GM18520 (cell line): ENCODE results near the gene WDR93.
"Not testable (repeated sequence)": the region's sequence is repeated elsewhere in the genome, so short reads cannot be mapped to it uniquely, and the experiment has no call there.

Experiments used
- ATAC-seq: cut with Tn5 transposase; IDR thresholded peaks from one replicate; pipeline ENCODE4 v1.9.1; 2021; ENCODE audit not compliant: unreplicated experiment

Gene WDR93

GRCh38 chr15:89785774-89786140 is 95.1 kb downstream of the WDR93 start:
- no peak for ATAC-seq

- no peak for ATAC-seq
Measured at GRCh38 chr15:89787944-89788343, 97.3 kb downstream of the WDR93 start.

- ATAC-seq = not testable (repeated sequence)
Measured at GRCh38 chr15:89788585-89788984, 98.0 kb downstream of the WDR93 start.

GRCh38 chr15:89790206-89790605 is 99.6 kb downstream of the WDR93 start:
- no peak for ATAC-seq

- ATAC-seq = no peak
Measured at GRCh38 chr15:89790661-89791060, 100.0 kb downstream of the WDR93 start.

- ATAC-seq = no peak
Measured at GRCh38 chr15:89792106-89792805, 101.6 kb downstream of the WDR93 start.
